ENCODE measurements around the gene RXFP3. TPM values are rescaled to one million over a fixed set of nuclear protein-coding genes. Genes with fewer than 3 reads are reported as not detected.
A peak's percentile ranks its signal among the peaks of the same experiment; 100 is the strongest.
"Not testable (repeated sequence)": the region's sequence is repeated elsewhere in the genome, so short reads cannot be mapped to it uniquely, and the experiment has no call there.

RXFP3 gene
- total and polyA plus RNA-seq, 5 donors from 2014 or later: not detected

DNA sequence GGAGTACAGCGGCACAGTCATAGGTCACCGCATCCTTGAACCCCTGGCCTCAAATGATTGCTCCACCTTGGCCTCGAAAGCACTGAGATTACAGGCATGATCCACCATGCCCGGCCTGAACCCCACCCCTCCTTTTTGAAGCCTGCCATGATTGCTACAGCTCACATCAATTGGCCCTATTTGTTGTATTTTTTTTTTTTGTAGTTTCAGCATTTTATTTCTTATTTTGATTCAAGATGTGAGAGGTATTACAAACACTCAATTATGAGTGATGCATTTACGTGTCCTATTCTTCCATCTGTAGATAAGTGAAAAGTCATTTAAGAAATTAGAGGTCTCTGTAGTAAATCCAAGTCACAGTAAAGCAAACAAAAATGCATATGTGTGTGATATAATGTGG, 16.0 kb downstream of the RXFP3 start:
- H3K9me3 ChIP-seq (ENCODE audit: control insufficient read depth in 2 of 2, low read length in 2 of 2); H3K36me3 ChIP-seq (ENCODE audit: control insufficient read depth, insufficient read depth, low read length); H3K27me3 ChIP-seq (ENCODE audit: control insufficient read depth, insufficient read depth, low read length); ATAC-seq (ENCODE audit: low read depth in 2 of 2); H3K4me1 Mint-ChIP-seq; H3K27me3 Mint-ChIP-seq; H3K27ac ChIP-seq (ENCODE audit: insufficient read depth, low read length, poor library complexity, severe bottlenecking); H3K4me3 ChIP-seq (ENCODE audit: low read depth, low read length); H3K4me3 Mint-ChIP-seq; H3K4me1 ChIP-seq (ENCODE audit: control insufficient read depth, insufficient read depth, low read length, poor library complexity, severe bottlenecking); DNase-seq; H3K27ac Mint-ChIP-seq; H3K36me3 Mint-ChIP-seq: not testable (repeated sequence)
- H3K9me3 Mint-ChIP-seq: peaks cover 0 to 12% (median 5%) of the 10 kb centered on the region in 7 donors

DNA sequence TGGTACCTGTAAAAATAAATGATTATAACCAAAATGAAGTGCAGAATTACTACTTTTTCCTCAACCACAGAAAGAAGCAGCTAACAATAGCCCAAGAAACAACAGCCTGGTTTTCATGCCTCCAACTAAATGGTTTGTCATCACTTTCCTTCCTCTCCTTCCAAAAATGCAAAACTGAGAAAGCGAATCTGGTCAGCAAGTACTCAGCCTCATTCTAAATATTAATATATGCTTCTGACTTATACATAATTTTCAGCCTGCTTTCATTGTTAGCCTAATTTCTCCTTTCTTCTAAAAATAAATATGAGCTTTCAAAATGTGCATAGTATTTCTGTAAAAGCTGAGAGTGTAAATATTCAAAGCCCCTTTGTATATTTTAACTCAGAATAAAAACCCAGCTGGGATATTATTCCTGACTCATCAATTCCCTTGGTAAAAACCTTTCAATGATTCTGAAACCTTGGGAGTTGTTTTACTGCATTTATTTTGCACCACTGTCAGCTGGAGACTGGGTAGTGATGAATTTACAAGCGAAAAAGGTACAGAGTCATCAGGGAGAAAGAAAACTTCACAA, 21.5 kb downstream of the RXFP3 start:
- Histone ChIP-seq H3K27ac (ENCODE audit: insufficient read depth, low read length, poor library complexity, severe bottlenecking) (no peak overlapping the region), H3K27me3 (ENCODE audit: control insufficient read depth, insufficient read depth, low read length) (peaks cover 2% of the 10 kb centered on the region), H3K36me3 (ENCODE audit: control insufficient read depth, insufficient read depth, low read length) (no peaks in the 10 kb centered on the region), H3K4me1 (ENCODE audit: control insufficient read depth, insufficient read depth, low read length, poor library complexity, severe bottlenecking) (no peaks in the 10 kb centered on the region), H3K4me3 (ENCODE audit: low read depth, low read length) (no peak overlapping the region), H3K9me3 (ENCODE audit: control insufficient read depth in 2 of 2, low read length in 2 of 2) (peaks cover 0 to 2% of the 10 kb centered on the region in 2 experiments)
- Mint-ChIP-seq H3K36me3 (no peaks in the 10 kb centered on the region), H3K27me3 (peaks cover 27% of the 10 kb centered on the region), H3K4me3 (no peak overlapping the region), H3K4me1 (no peaks in the 10 kb centered on the region), H3K9me3 (peaks cover 0 to 12% (median 2%) of the 10 kb centered on the region in 7 donors), H3K27ac (no peak overlapping the region)
- DNase-seq (no peak), ATAC-seq (ENCODE audit: low read depth in 2 of 2) (no peak)

DNA sequence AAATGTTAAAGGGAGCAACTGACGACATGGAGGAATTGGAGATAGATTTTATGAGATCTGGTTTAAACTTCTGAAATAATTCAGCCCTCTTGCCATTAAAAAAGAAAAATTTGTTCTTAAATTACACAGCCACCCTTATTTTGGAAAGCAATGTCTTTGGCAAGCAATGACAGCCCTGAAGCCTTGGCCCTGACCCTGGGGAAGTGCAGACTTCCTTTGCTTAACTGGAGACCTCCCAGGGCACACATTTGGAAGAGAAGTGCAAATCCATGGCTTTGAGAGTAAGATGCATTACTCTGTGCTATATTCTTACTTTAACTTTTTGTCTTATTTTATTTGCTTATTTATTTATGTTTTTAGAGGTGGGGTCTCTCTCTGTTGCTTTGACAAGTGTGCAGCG, 22.0 kb downstream of the RXFP3 start:
- DNase-seq: no peak
- Histone ChIP-seq H3K4me3 (ENCODE audit: low read depth, low read length) (no peak overlapping the region), H3K4me1 (ENCODE audit: control insufficient read depth, insufficient read depth, low read length, poor library complexity, severe bottlenecking) (no peaks in the 10 kb centered on the region), H3K27me3 (ENCODE audit: control insufficient read depth, insufficient read depth, low read length) (peaks cover 2% of the 10 kb centered on the region), H3K36me3 (ENCODE audit: control insufficient read depth, insufficient read depth, low read length) (no peaks in the 10 kb centered on the region), H3K9me3 (ENCODE audit: control insufficient read depth in 2 of 2, low read length in 2 of 2) (peaks cover 0 to 2% of the 10 kb centered on the region in 2 experiments), H3K27ac (ENCODE audit: insufficient read depth, low read length, poor library complexity, severe bottlenecking) (no peak overlapping the region)
- no peaks in the 10 kb centered on the region for H3K36me3 Mint-ChIP-seq
- H3K27ac Mint-ChIP-seq: no peak overlapping the region
- peaks cover 27% of the 10 kb centered on the region for H3K27me3 Mint-ChIP-seq
- peaks cover 0 to 12% (median 2%) of the 10 kb centered on the region in 7 donors for H3K9me3 Mint-ChIP-seq
- ATAC-seq (ENCODE audit: low read depth in 2 of 2): no peak
- H3K4me1 Mint-ChIP-seq: no peaks in the 10 kb centered on the region
- H3K4me3 Mint-ChIP-seq: no peak overlapping the region

DNA sequence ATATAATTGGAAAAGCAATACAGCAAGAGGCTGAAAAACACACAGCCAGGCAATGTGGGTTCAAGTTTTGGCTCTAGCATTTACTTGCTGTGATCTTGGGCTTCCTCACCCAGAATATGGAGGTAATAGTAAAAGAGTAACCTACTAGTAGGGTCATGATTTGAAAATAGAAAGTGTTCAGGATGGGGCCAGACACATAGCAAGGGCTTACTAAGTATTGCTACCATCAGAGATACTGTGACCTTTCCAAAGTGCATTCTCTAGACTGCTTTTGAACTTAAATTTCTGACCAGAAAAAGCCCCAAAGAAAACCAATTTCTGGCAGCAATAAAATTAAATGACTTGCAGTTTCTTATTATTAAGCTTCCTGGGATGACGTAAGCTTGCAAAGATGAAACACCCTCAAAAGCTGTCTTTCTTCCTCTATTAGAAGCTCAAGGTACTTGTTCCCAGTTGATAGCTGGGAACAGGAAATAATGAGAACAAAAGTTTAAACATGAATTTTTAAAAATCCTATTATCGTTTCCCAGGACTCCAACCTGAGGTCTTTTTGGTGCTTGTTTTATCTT, 28.0 kb downstream of the RXFP3 start:
- peak overlapping the region in 1 of 3 donors; percentile 5 for H3K27ac Mint-ChIP-seq
- Histone ChIP-seq H3K9me3 (ENCODE audit: control insufficient read depth in 2 of 2, low read length in 2 of 2) (no peaks in the 10 kb centered on the region), H3K27me3 (ENCODE audit: control insufficient read depth, insufficient read depth, low read length) (peaks cover 1% of the 10 kb centered on the region), H3K36me3 (ENCODE audit: control insufficient read depth, insufficient read depth, low read length) (no peaks in the 10 kb centered on the region), H3K27ac (ENCODE audit: insufficient read depth, low read length, poor library complexity, severe bottlenecking) (no peak overlapping the region), H3K4me1 (ENCODE audit: control insufficient read depth, insufficient read depth, low read length, poor library complexity, severe bottlenecking) (peaks cover 4% of the 10 kb centered on the region), H3K4me3 (ENCODE audit: low read depth, low read length) (no peak overlapping the region)
- H3K36me3 Mint-ChIP-seq: no peaks in the 10 kb centered on the region
- H3K27me3 Mint-ChIP-seq: peaks cover 16% of the 10 kb centered on the region
- DNase-seq (peak in 1 of 3 donors; percentile 28), ATAC-seq (ENCODE audit: low read depth in 2 of 2) (no peak)
- no peak overlapping the region for H3K4me3 Mint-ChIP-seq
- H3K4me1 Mint-ChIP-seq: peaks cover 0 to 9% (median 6%) of the 10 kb centered on the region in 4 donors
- H3K9me3 Mint-ChIP-seq: no peaks in the 10 kb centered on the region

DNA sequence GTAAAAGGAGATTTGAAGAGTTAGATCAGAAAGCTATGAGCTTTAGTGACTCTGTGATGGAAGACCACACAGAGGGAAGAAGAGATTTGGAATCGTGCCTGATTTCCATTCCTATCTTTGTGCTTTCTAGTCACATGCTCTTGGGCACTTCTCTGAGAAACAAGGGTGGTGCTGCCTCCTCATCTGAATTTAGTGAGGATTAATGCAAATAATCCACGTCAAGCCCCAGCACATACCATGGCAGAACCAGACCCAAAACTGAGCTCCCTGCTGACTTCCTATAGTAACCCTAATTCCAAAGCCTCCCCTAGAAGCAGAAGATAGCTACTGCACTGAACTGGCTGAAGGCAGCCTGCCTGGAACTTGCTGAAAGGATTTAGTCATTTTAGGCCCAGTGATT, 30.6 kb downstream of the RXFP3 start:
- Mint-ChIP-seq H3K9me3 (no peaks in the 10 kb centered on the region), H3K4me3 (no peak overlapping the region), H3K4me1 (peaks cover 0 to 9% (median 6%) of the 10 kb centered on the region in 4 donors), H3K27me3 (peaks cover 7% of the 10 kb centered on the region), H3K27ac (no peak overlapping the region), H3K36me3 (no peaks in the 10 kb centered on the region)
- H3K36me3 ChIP-seq (ENCODE audit: control insufficient read depth, insufficient read depth, low read length): no peaks in the 10 kb centered on the region
- H3K4me3 ChIP-seq (ENCODE audit: low read depth, low read length): no peak overlapping the region
- H3K27ac ChIP-seq (ENCODE audit: insufficient read depth, low read length, poor library complexity, severe bottlenecking): no peak overlapping the region
- peaks cover 4% of the 10 kb centered on the region for H3K4me1 ChIP-seq (ENCODE audit: control insufficient read depth, insufficient read depth, low read length, poor library complexity, severe bottlenecking)
- no peaks in the 10 kb centered on the region for H3K27me3 ChIP-seq (ENCODE audit: control insufficient read depth, insufficient read depth, low read length)
- H3K9me3 ChIP-seq (ENCODE audit: control insufficient read depth in 2 of 2, low read length in 2 of 2): no peaks in the 10 kb centered on the region
- DNase-seq (no peak), ATAC-seq (ENCODE audit: low read depth in 2 of 2) (no peak)

DNA sequence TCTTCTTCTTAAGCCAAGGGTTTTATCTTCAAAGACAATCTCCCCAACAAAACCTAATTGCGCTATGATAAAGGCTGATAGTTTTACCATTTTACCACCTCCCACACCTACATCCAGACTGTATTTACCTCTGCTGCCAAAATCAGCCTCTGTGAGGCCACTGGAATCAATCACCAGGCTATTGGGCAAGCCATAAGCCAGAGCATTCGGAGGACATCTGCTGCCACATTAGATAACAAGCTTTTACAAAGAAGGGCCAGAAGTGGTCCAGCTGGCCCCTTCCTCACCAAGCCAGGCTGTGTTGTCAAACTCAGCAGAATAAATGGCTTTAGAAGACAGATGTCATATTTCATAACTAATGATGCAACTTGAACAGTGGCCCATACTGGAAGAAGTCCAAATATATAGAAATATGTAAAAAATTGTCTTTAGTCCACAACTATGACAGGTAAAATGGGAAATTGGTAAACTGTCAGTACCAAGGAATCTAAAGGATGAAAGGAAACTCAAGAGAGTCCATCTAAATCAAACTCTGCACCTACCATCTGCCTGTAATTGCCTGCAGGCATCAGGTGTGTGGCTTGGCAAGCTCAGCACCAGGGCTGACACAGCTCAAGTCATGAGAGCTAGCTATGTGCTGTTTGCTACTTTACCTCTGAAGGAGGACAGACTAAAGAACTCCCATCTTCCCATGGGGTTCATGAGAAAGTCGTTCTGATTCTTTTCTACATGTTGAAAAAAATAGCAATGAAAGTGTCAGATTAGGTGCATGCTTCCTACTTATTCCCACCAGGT, 32.2 kb downstream of the RXFP3 start:
- Mint-ChIP-seq H3K27ac (no peak overlapping the region), H3K36me3 (no peaks in the 10 kb centered on the region), H3K4me3 (no peak overlapping the region), H3K27me3 (peaks cover 4% of the 10 kb centered on the region), H3K4me1 (peaks cover 3 to 14% (median 9%) of the 10 kb centered on the region in 4 donors), H3K9me3 (no peaks in the 10 kb centered on the region)
- ATAC-seq (ENCODE audit: low read depth in 2 of 2) (no peak), DNase-seq (no peak)
- no peak overlapping the region for H3K4me3 ChIP-seq (ENCODE audit: low read depth, low read length)
- H3K27ac ChIP-seq (ENCODE audit: insufficient read depth, low read length, poor library complexity, severe bottlenecking): no peak overlapping the region
- peaks cover 4% of the 10 kb centered on the region for H3K4me1 ChIP-seq (ENCODE audit: control insufficient read depth, insufficient read depth, low read length, poor library complexity, severe bottlenecking)
- H3K36me3 ChIP-seq (ENCODE audit: control insufficient read depth, insufficient read depth, low read length): no peaks in the 10 kb centered on the region
- H3K9me3 ChIP-seq (ENCODE audit: control insufficient read depth in 2 of 2, low read length in 2 of 2): no peaks in the 10 kb centered on the region
- no peaks in the 10 kb centered on the region for H3K27me3 ChIP-seq (ENCODE audit: control insufficient read depth, insufficient read depth, low read length)

DNA sequence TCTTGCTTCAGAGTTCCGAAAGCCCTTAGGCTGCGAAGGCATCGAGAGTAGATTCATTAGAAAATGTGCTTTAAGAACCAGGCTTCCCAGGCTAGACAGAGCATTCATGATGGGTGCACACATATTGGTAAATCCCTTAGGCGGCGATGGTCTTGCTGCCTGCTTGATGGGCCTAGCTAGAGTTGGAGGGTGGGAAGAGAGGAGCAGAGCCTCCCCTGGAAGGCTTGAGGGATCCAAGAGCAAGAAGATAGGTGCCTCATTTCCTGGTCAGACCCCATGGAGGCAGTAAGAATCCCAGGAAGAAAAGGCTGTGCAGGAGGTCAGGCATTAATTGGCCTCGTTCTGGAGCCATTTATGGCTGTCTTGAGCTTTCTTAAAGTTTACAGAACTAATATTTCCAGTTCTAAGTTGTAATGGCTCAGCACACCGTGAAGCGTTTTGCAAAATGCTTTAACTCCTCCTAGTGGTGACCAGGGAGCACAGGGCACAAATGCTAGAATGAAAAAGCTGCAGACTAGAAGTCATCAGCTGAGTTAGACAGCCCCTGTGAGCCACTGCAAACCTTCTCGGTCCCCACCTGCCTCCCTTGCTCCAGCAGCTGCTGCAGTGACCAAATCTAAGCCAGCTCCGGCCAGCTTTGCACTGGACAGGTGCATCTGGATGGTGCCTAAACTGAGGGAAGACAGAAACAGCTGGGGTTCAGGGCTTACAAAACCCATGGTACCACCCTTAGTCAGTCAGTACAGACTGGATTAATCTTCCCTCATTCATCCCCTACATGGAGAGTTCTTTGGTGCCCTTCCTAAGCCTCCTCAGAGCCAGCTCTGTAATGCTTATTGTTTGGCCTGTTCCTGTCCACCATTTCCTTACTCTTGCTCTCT, 33.6 kb downstream of the RXFP3 start:
- Histone ChIP-seq H3K4me3 (ENCODE audit: low read depth, low read length) (no peak overlapping the region), H3K4me1 (ENCODE audit: control insufficient read depth, insufficient read depth, low read length, poor library complexity, severe bottlenecking) (peaks cover 1% of the 10 kb centered on the region), H3K27ac (ENCODE audit: insufficient read depth, low read length, poor library complexity, severe bottlenecking) (no peak overlapping the region), H3K9me3 (ENCODE audit: control insufficient read depth in 2 of 2, low read length in 2 of 2) (no peaks in the 10 kb centered on the region), H3K36me3 (ENCODE audit: control insufficient read depth, insufficient read depth, low read length) (no peaks in the 10 kb centered on the region), H3K27me3 (ENCODE audit: control insufficient read depth, insufficient read depth, low read length) (no peaks in the 10 kb centered on the region)
- H3K36me3 Mint-ChIP-seq: no peaks in the 10 kb centered on the region
- H3K4me3 Mint-ChIP-seq: no peak overlapping the region
- H3K27me3 Mint-ChIP-seq: peaks cover 5% of the 10 kb centered on the region
- DNase-seq (peak in 1 of 3 donors; percentile 47), ATAC-seq (ENCODE audit: low read depth in 2 of 2) (no peak)
- H3K9me3 Mint-ChIP-seq: no peaks in the 10 kb centered on the region
- no peak overlapping the region for H3K27ac Mint-ChIP-seq
- H3K4me1 Mint-ChIP-seq: peaks cover 4 to 13% (median 8%) of the 10 kb centered on the region in 4 donors

All from CD4-positive, CD25-positive, alpha-beta regulatory T cell (primary cell).